ENCODE measurements around the gene PIGR.

Gene PIGR

GRCh38 chr1:206969090-206969489, 22.8 kb upstream of the PIGR start:
- Mint-ChIP-seq H3K4me1 (ENCODE audit: low read depth) (peaks cover 27% of the 10 kb centered on the region), H3K27me3 (ENCODE audit: low read depth) (peaks cover 45% of the 10 kb centered on the region), H3K4me3 (no peak overlapping the region), H3K9me3 (no peaks in the 10 kb centered on the region), H3K36me3 (ENCODE audit: low read depth) (no peaks in the 10 kb centered on the region), H3K27ac (no peak overlapping the region)
- no peak for DNase-seq (ENCODE audit: low spot score)

- H3K36me3 Mint-ChIP-seq (ENCODE audit: low read depth) = no peaks in the 10 kb centered on the region
- H3K4me3 Mint-ChIP-seq = peak overlapping the region; percentile 62
- no peak for DNase-seq (ENCODE audit: low spot score)
- H3K27ac Mint-ChIP-seq = peak overlapping the region; percentile 48
- H3K4me1 Mint-ChIP-seq (ENCODE audit: low read depth) = peaks cover 32% of the 10 kb centered on the region
- no peaks in the 10 kb centered on the region for H3K9me3 Mint-ChIP-seq
- peaks cover 34% of the 10 kb centered on the region for H3K27me3 Mint-ChIP-seq (ENCODE audit: low read depth)
Measured at GRCh38 chr1:206967096-206967849, 21.0 kb upstream of the PIGR start.

- H3K9me3 Mint-ChIP-seq = no peaks in the 10 kb centered on the region
- H3K36me3 Mint-ChIP-seq (ENCODE audit: low read depth) = no peaks in the 10 kb centered on the region
- no peak overlapping the region for H3K27ac Mint-ChIP-seq
- no peak overlapping the region for H3K4me3 Mint-ChIP-seq
- H3K4me1 Mint-ChIP-seq (ENCODE audit: low read depth) = peaks cover 37% of the 10 kb centered on the region
- peaks cover 25% of the 10 kb centered on the region for H3K27me3 Mint-ChIP-seq (ENCODE audit: low read depth)
- no peak for DNase-seq (ENCODE audit: low spot score)
Measured at GRCh38 chr1:206965781-206966180, 19.5 kb upstream of the PIGR start.

- Mint-ChIP-seq H3K36me3 (ENCODE audit: low read depth) (no peaks in the 10 kb centered on the region), H3K27ac (no peak overlapping the region), H3K4me1 (ENCODE audit: low read depth) (peaks cover 37% of the 10 kb centered on the region), H3K9me3 (no peaks in the 10 kb centered on the region), H3K4me3 (no peak overlapping the region), H3K27me3 (ENCODE audit: low read depth) (peaks cover 5% of the 10 kb centered on the region)
- DNase-seq (ENCODE audit: low spot score) = no peak
Measured at GRCh38 chr1:206963740-206964139, 17.5 kb upstream of the PIGR start.

GRCh38 chr1:206963119-206963712, 16.9 kb upstream of the PIGR start:
- no peaks in the 10 kb centered on the region for H3K36me3 Mint-ChIP-seq (ENCODE audit: low read depth)
- peaks cover 32% of the 10 kb centered on the region for H3K4me1 Mint-ChIP-seq (ENCODE audit: low read depth)
- no peaks in the 10 kb centered on the region for H3K9me3 Mint-ChIP-seq
- H3K27ac Mint-ChIP-seq = no peak overlapping the region
- DNase-seq (ENCODE audit: low spot score) = no peak
- peaks cover under 1% of the 10 kb centered on the region for H3K27me3 Mint-ChIP-seq (ENCODE audit: low read depth)
- H3K4me3 Mint-ChIP-seq = no peak overlapping the region

GRCh38 chr1:206962272-206962671, 16.0 kb upstream of the PIGR start:
- Mint-ChIP-seq H3K27me3 (ENCODE audit: low read depth) (no peaks in the 10 kb centered on the region), H3K27ac (peak overlapping the region; percentile 9), H3K9me3 (no peaks in the 10 kb centered on the region), H3K4me3 (no peak overlapping the region), H3K4me1 (ENCODE audit: low read depth) (peaks cover 22% of the 10 kb centered on the region), H3K36me3 (ENCODE audit: low read depth) (no peaks in the 10 kb centered on the region)
- DNase-seq (ENCODE audit: low spot score) = no peak

- no peaks in the 10 kb centered on the region for H3K27me3 Mint-ChIP-seq (ENCODE audit: low read depth)
- DNase-seq (ENCODE audit: low spot score) = no peak
- no peaks in the 10 kb centered on the region for H3K36me3 Mint-ChIP-seq (ENCODE audit: low read depth)
Measured at GRCh38 chr1:206961668-206962067, 15.4 kb upstream of the PIGR start.

GRCh38 chr1:206960676-206961386, 14.6 kb upstream of the PIGR start:
- H3K27ac Mint-ChIP-seq = no peak overlapping the region
- no peak overlapping the region for H3K4me3 Mint-ChIP-seq
- peaks cover 14% of the 10 kb centered on the region for H3K4me1 Mint-ChIP-seq (ENCODE audit: low read depth)

More at GRCh38 chr1:206961668-206962067, 15.4 kb upstream of the PIGR start:
- peaks cover 16% of the 10 kb centered on the region for H3K4me1 Mint-ChIP-seq (ENCODE audit: low read depth)
- no peaks in the 10 kb centered on the region for H3K9me3 Mint-ChIP-seq
- no peak overlapping the region for H3K4me3 Mint-ChIP-seq
- H3K27ac Mint-ChIP-seq = no peak overlapping the region

GRCh38 chr1:206958144-206958543, 11.9 kb upstream of the PIGR start:
- Mint-ChIP-seq H3K36me3 (ENCODE audit: low read depth) (no peaks in the 10 kb centered on the region), H3K9me3 (no peaks in the 10 kb centered on the region)

More at GRCh38 chr1:206960676-206961386, 14.6 kb upstream of the PIGR start:
- H3K27me3 Mint-ChIP-seq (ENCODE audit: low read depth) = no peaks in the 10 kb centered on the region
- no peak for DNase-seq (ENCODE audit: low spot score)
- no peaks in the 10 kb centered on the region for H3K9me3 Mint-ChIP-seq
- no peaks in the 10 kb centered on the region for H3K36me3 Mint-ChIP-seq (ENCODE audit: low read depth)

GRCh38 chr1:206957639-206958038, 11.4 kb upstream of the PIGR start:
- Mint-ChIP-seq H3K9me3 (no peaks in the 10 kb centered on the region), H3K27me3 (ENCODE audit: low read depth) (no peaks in the 10 kb centered on the region), H3K36me3 (ENCODE audit: low read depth) (no peaks in the 10 kb centered on the region), H3K4me1 (ENCODE audit: low read depth) (peaks cover 17% of the 10 kb centered on the region), H3K27ac (no peak overlapping the region), H3K4me3 (no peak overlapping the region)
- no peak for DNase-seq (ENCODE audit: low spot score)

More at GRCh38 chr1:206958144-206958543, 11.9 kb upstream of the PIGR start:
- Mint-ChIP-seq H3K27ac (no peak overlapping the region), H3K27me3 (ENCODE audit: low read depth) (no peaks in the 10 kb centered on the region), H3K4me3 (no peak overlapping the region), H3K4me1 (ENCODE audit: low read depth) (peaks cover 20% of the 10 kb centered on the region)
- DNase-seq (ENCODE audit: low spot score) = no peak

- peaks cover 9% of the 10 kb centered on the region for H3K4me1 Mint-ChIP-seq (ENCODE audit: low read depth)
- H3K36me3 Mint-ChIP-seq (ENCODE audit: low read depth) = no peaks in the 10 kb centered on the region
- H3K4me3 Mint-ChIP-seq = no peak overlapping the region
- no peaks in the 10 kb centered on the region for H3K27me3 Mint-ChIP-seq (ENCODE audit: low read depth)
- no peak overlapping the region for H3K27ac Mint-ChIP-seq
- no peaks in the 10 kb centered on the region for H3K9me3 Mint-ChIP-seq
- DNase-seq (ENCODE audit: low spot score) = no peak
Measured at GRCh38 chr1:206955476-206956451, 9.5 kb upstream of the PIGR start.

- Mint-ChIP-seq H3K27me3 (ENCODE audit: low read depth) (no peaks in the 10 kb centered on the region), H3K27ac (no peak overlapping the region), H3K4me3 (no peak overlapping the region), H3K9me3 (peaks cover 4% of the 10 kb centered on the region), H3K36me3 (ENCODE audit: low read depth) (no peaks in the 10 kb centered on the region), H3K4me1 (ENCODE audit: low read depth) (peaks cover 9% of the 10 kb centered on the region)
- no peak for DNase-seq (ENCODE audit: low spot score)
Measured at GRCh38 chr1:206954459-206955342, 8.4 kb upstream of the PIGR start.

GRCh38 chr1:206953626-206954025, 7.4 kb upstream of the PIGR start:
- no peaks in the 10 kb centered on the region for H3K36me3 Mint-ChIP-seq (ENCODE audit: low read depth)
- no peak overlapping the region for H3K27ac Mint-ChIP-seq
- no peak overlapping the region for H3K4me3 Mint-ChIP-seq
- DNase-seq (ENCODE audit: low spot score) = no peak
- H3K27me3 Mint-ChIP-seq (ENCODE audit: low read depth) = peaks cover 4% of the 10 kb centered on the region
- H3K9me3 Mint-ChIP-seq = peaks cover 4% of the 10 kb centered on the region
- H3K4me1 Mint-ChIP-seq (ENCODE audit: low read depth) = peaks cover 9% of the 10 kb centered on the region
